Endodermal cell (in vitro differentiated cells): Measurements from ENCODE around the gene IMMP1L. TPM values are rescaled to one million over a fixed set of nuclear protein-coding genes. Genes with fewer than 3 reads are reported as not detected.

ENCODE experiments used
- DNase-seq: peaks from one replicate; pipeline ENCODE4 v3.0.0-alpha.2; 2017
- H3K27ac ChIP-seq: 2 replicates; pipeline ENCODE4 v1.5.1; 2013; ENCODE audit warnings: mild to moderate bottlenecking, low read depth, low read length, moderate library complexity
- H3K27me3 ChIP-seq: 2 replicates; pipeline ENCODE4 v1.6.1; 2013; ENCODE audit warnings: mild to moderate bottlenecking, low read length, moderate library complexity; ENCODE audit not compliant: insufficient read depth, control insufficient read depth, poor library complexity, severe bottlenecking
- H3K36me3 ChIP-seq: 2 replicates; pipeline ENCODE4 v1.7.0; 2013; ENCODE audit warnings: mild to moderate bottlenecking, low read length, moderate library complexity; ENCODE audit not compliant: control insufficient read depth, insufficient read depth
- H3K4me1 ChIP-seq: one replicate; pipeline ENCODE4 v1.7.0; 2013; ENCODE audit warnings: low read length; ENCODE audit not compliant: control insufficient read depth, insufficient read depth
- H3K4me3 ChIP-seq: 2 replicates; pipeline ENCODE4 v1.5.1; 2013; ENCODE audit warnings: mild to moderate bottlenecking, low read length, moderate library complexity
- H3K9ac ChIP-seq: 2 replicates; pipeline ENCODE4 v1.6.1; 2013; ENCODE audit warnings: mild to moderate bottlenecking, low read length, moderate library complexity; ENCODE audit not compliant: poor library complexity, severe bottlenecking; ENCODE audit errors: extremely low read depth
- H3K9me3 ChIP-seq: 2 replicates; pipeline ENCODE4 v1.6.1; 2013; ENCODE audit warnings: mild to moderate bottlenecking, low read length, moderate library complexity; ENCODE audit not compliant: control insufficient read depth
- H3K27ac Mint-ChIP-seq: 2 replicates; pipeline ENCODE4 v1.8.0; 2020; ENCODE audit warnings: mixed read lengths
- H3K27me3 Mint-ChIP-seq: 2 replicates; pipeline ENCODE4 v1.8.0; 2021; ENCODE audit warnings: mild to moderate bottlenecking, mixed read lengths; ENCODE audit not compliant: insufficient read depth
- H3K36me3 Mint-ChIP-seq: 2 replicates; pipeline ENCODE4 v1.8.0; 2020; ENCODE audit warnings: low read depth, mixed read lengths
- H3K4me1 Mint-ChIP-seq: 2 replicates; pipeline ENCODE4 v1.8.0; 2020; ENCODE audit warnings: mixed read lengths
- H3K4me3 Mint-ChIP-seq: 2 replicates; pipeline ENCODE4 v1.8.0; 2020; ENCODE audit warnings: mild to moderate bottlenecking, moderate library complexity, mixed read lengths
- H3K9me3 Mint-ChIP-seq: 2 replicates; pipeline ENCODE4 v1.8.0; 2020; ENCODE audit warnings: mild to moderate bottlenecking, mixed read lengths
- CTCF ChIP-seq: fragments of 200-600 bp; sonication (generic); conservative IDR thresholded peaks from 2 replicates; pipeline ENCODE4 v1.5.0; 2021; ENCODE audit warnings: antibody characterized with exemption, mild to moderate bottlenecking
- WGBS, 2 experiments: methylation state at CpG; one replicate each; pipeline versions ENCODE4 v1.1.5 to v1.1.7; 2013; ENCODE audit warnings: missing lambda C conversion rate in 2 of 2, mixed read lengths in 1 of 2; ENCODE audit not compliant: insufficient coverage in 1 of 2, insufficient read length in 1 of 2; 5-methylcytosine and 5-hydroxymethylcytosine counted together
- total RNA-seq, 2 donors: library from RNA; stranded (reverse); fragmentation: NEBNext Ultra II Directional in 1 of 2; extraction: Animal tissue kit (Norgen Biotek cat#: 25700) in 1 of 2; gene quantifications; 2 replicates in 1 of 2; 3 replicates in 1 of 2; pipeline ENCODE4 v1.2.1, GENCODE V29; 2021

Gene IMMP1L
- total RNA-seq, 2 donors from 2014 or later: 28.9 to 44.9 TPM

- WGBS, 2 experiments: 20 to 57% methylated on average over 1 of the region's 1 CpG
- H3K27ac Mint-ChIP-seq: no peak overlapping the region
Observed at GRCh38 chr11:31417357-31417756, 92.1 kb downstream of the IMMP1L start.

GRCh38 chr11:31415435-31415834, 94.0 kb downstream of the IMMP1L start:
- peaks cover 15% of the 10 kb centered on the region for H3K36me3 Mint-ChIP-seq
- 87% methylated on average over 4 of the region's 4 CpGs; no CpG with 5 or more reads in 1 of the 2 experiments for WGBS, 2 experiments

More at GRCh38 chr11:31417357-31417756, 92.1 kb downstream of the IMMP1L start:
- H3K27me3 Mint-ChIP-seq: no peaks in the 10 kb centered on the region
- H3K4me3 Mint-ChIP-seq: no peak overlapping the region
- no peaks in the 10 kb centered on the region for H3K9me3 Mint-ChIP-seq
- Histone ChIP-seq H3K9me3 (no peaks in the 10 kb centered on the region), H3K4me1 (peaks cover 5% of the 10 kb centered on the region), H3K4me3 (no peak overlapping the region), H3K9ac (no peak overlapping the region), H3K27ac (no peak overlapping the region), H3K36me3 (no peaks in the 10 kb centered on the region), H3K27me3 (no peaks in the 10 kb centered on the region)
- peaks cover 43% of the 10 kb centered on the region for H3K4me1 Mint-ChIP-seq
- no peak for TF ChIP-seq CTCF
- no peak for DNase-seq
- peaks cover 3% of the 10 kb centered on the region for H3K36me3 Mint-ChIP-seq

GRCh38 chr11:31414338-31414737, 95.1 kb downstream of the IMMP1L start:
- TF ChIP-seq CTCF: no peak
- H3K27ac Mint-ChIP-seq: no peak overlapping the region
- Histone ChIP-seq H3K27ac (no peak overlapping the region), H3K9me3 (peaks cover 14% of the 10 kb centered on the region), H3K9ac (no peak overlapping the region), H3K4me1 (no peaks in the 10 kb centered on the region), H3K4me3 (no peak overlapping the region), H3K27me3 (no peaks in the 10 kb centered on the region), H3K36me3 (no peaks in the 10 kb centered on the region)
- peaks cover 15% of the 10 kb centered on the region for H3K4me1 Mint-ChIP-seq
- H3K9me3 Mint-ChIP-seq: peaks cover 10% of the 10 kb centered on the region
- no peaks in the 10 kb centered on the region for H3K27me3 Mint-ChIP-seq
- no peak for DNase-seq
- H3K4me3 Mint-ChIP-seq: no peak overlapping the region
- H3K36me3 Mint-ChIP-seq: peaks cover 20% of the 10 kb centered on the region
- WGBS, 2 experiments: 88 to 91% methylated on average over 2 to 3 of the region's 3 CpGs

More at GRCh38 chr11:31415435-31415834, 94.0 kb downstream of the IMMP1L start:
- H3K4me3 ChIP-seq: no peak overlapping the region
- no peaks in the 10 kb centered on the region for H3K27me3 ChIP-seq
- Mint-ChIP-seq H3K27ac (no peak overlapping the region), H3K27me3 (no peaks in the 10 kb centered on the region), H3K4me3 (no peak overlapping the region), H3K9me3 (peaks cover 10% of the 10 kb centered on the region), H3K4me1 (peaks cover 26% of the 10 kb centered on the region)
- no peaks in the 10 kb centered on the region for H3K4me1 ChIP-seq
- H3K9ac ChIP-seq: no peak overlapping the region
- no peaks in the 10 kb centered on the region for H3K36me3 ChIP-seq
- DNase-seq: no peak
- H3K9me3 ChIP-seq: peaks cover 11% of the 10 kb centered on the region
- TF ChIP-seq CTCF: no peak
- no peak overlapping the region for H3K27ac ChIP-seq
